C4-2B (cell line): ENCODE results near the gene CD36.

Source experiments
- ZFX ChIP-seq: fragments of 450-650 bp; IDR thresholded peaks from 2 replicates; pipeline ENCODE4 v1.6.1; 2017
- TF ChIP-seq, protein P1 (sequence below): fragments of 450-650 bp; conservative IDR thresholded peaks from 2 replicates; pipeline ENCODE4 v1.5.1; 2017; ENCODE audit warnings: mild to moderate bottlenecking

GRCh38 chr7:80650030-80650429, 11.6 kb downstream of the CD36 start:
- TF ChIP-seq, protein P1, sequence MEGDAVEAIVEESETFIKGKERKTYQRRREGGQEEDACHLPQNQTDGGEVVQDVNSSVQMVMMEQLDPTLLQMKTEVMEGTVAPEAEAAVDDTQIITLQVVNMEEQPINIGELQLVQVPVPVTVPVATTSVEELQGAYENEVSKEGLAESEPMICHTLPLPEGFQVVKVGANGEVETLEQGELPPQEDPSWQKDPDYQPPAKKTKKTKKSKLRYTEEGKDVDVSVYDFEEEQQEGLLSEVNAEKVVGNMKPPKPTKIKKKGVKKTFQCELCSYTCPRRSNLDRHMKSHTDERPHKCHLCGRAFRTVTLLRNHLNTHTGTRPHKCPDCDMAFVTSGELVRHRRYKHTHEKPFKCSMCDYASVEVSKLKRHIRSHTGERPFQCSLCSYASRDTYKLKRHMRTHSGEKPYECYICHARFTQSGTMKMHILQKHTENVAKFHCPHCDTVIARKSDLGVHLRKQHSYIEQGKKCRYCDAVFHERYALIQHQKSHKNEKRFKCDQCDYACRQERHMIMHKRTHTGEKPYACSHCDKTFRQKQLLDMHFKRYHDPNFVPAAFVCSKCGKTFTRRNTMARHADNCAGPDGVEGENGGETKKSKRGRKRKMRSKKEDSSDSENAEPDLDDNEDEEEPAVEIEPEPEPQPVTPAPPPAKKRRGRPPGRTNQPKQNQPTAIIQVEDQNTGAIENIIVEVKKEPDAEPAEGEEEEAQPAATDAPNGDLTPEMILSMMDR = no peak
- no peak for TF ChIP-seq ZFX
